Pancreas (tissue), 10 donors: ENCODE measurements around the gene FRMD6. TPM values are rescaled to one million over a fixed set of nuclear protein-coding genes. Genes with fewer than 3 reads are reported as not detected.
A peak's percentile ranks its signal among the peaks of the same experiment; 100 is the strongest.

Source experiments
- ATAC-seq, 4 donors: fragments of 200-7000 bp; cut with Tn5 transposase; one replicate each; pipeline versions ENCODE4 v1.8.0 to v1.9.1; 2020; ENCODE audit warnings: mild to moderate bottlenecking in 4 of 4, moderate library complexity in 4 of 4
- DNase-seq, 6 donors: peaks; one replicate each; pipeline ENCODE4 v3.0.0-alpha.2; 2020
- FAIRE-seq: peaks from 2 replicates; lab custom pipeline; 2012; peaks lifted over from hg19 to GRCh38; lab: Jason Lieb, UNC
- H3K27ac ChIP-seq, 4 donors: fragments of 200-600 bp; sonication (generic); 1 replicate in 3 of 4; 2 replicates in 1 of 4; pipeline versions ENCODE4 v1.5.0 to v1.8.0; 2020
- H3K27me3 ChIP-seq, 4 donors: fragments of 200-600 bp; one replicate each; pipeline ENCODE4 v1.8.0; 2021
- H3K36me3 ChIP-seq, 3 donors: fragments of 200-600 bp; sonication (generic) in 1 of 3; one replicate each; pipeline versions ENCODE4 v1.5.0 to v1.8.0; 2020 to 2021
- H3K4me1 ChIP-seq, 3 donors: fragments of 200-600 bp; one replicate each; pipeline ENCODE4 v1.8.0; 2021
- H3K4me3 ChIP-seq, 4 donors: fragments of 200-600 bp; sonication (generic) in 2 of 4; one replicate each; pipeline versions ENCODE4 v1.5.0 to v1.8.0; 2020 to 2021
- H3K9me3 ChIP-seq, 4 donors: fragments of 200-600 bp; one replicate each; pipeline ENCODE4 v1.8.0; 2021
- WGBS, 2 donors: extraction: QIAGEN DNeasy Blood & Tissue Kit; methylation state at CpG; one replicate each; pipeline ENCODE4 v1.1.7; 2013; 5-methylcytosine and 5-hydroxymethylcytosine counted together
- intact Hi-C, 3 donors: fragments of 100-400 bp; cut with DNase I; formaldehyde crosslinking; loops; one replicate each; pipeline versions ENCODE4 v1.11.1 to v1.14.2; 2022
- polyA plus RNA-seq, 2 donors: library from polyadenylated mRNA; stranded (reverse); fragments of 200-250 nt; gene quantifications; one replicate each; pipeline ENCODE4 v1.2.3, GENCODE V29; 2013
- total RNA-seq, 6 donors: library from RNA; stranded (reverse); fragmentation: NEBNext Ultra II Directional in 4 of 6; extraction: Animal tissue kit (Norgen Biotek cat#: 25700) in 4 of 6; gene quantifications; one replicate each; pipeline versions ENCODE4 v1.2.1 to v1.2.4, GENCODE V29; 2021 to 2023
- TF ChIP-seq, protein P1 (sequence below), 4 donors: fragments of 200-600 bp; sonication (generic) in 3 of 4; IDR thresholded peaks; one replicate each; pipeline versions ENCODE4 v1.5.0 to v1.8.0; 2021; ENCODE audit warnings: antibody characterized with exemption in 4 of 4
- donor health status: healthy with polysubstance abuse.
- donor health status: DM: no; HTN: no; CAD: no; lungs with moderate emphysema.
- donor health status: DM: no; HTN: no; CAD: no.
- donor health status: control.
- donor health status: control.
- donor health status: Bipolar disorder and iron deficiency.
- donor health status: DM: yes; HTN: yes; CAD: no.
- donor health status: DM: no; HTN: no; CAD: no.
- donor health status: DM: no; HTN: no; CAD: no.
- donor health status: DM: yes; HTN: yes; CAD: no.

FRMD6 gene
- total and polyA plus RNA-seq, 8 donors = 2.8 to 20.3 (median 5.2) TPM

DNA sequence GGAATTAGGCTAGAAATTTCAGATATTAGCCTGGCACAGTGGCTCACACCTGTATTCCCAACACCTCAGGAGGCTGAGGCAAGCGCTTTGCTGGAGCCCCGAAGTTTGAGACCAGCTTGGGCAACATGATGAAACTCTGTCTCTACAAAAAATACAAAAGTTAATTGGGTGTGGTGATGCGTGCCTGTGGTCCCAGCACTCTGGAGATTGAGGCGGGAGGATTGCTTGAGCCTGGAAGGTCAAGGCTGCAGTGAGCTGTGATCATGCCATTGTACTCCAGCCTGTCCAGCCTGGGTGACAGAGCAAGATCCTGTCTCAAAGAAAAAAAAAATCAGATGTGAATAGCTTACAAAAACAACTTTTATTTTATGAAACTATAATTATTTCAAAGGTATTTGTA, 15.1 kb downstream of the FRMD6 start:
- no peak overlapping the region for H3K4me3 ChIP-seq
- ATAC-seq (no peak), FAIRE-seq (no peak), DNase-seq (no peak)
- no peaks in the 10 kb centered on the region for H3K4me1 ChIP-seq
- no peaks in the 10 kb centered on the region for H3K27me3 ChIP-seq
- no peak overlapping the region for H3K27ac ChIP-seq
- no peaks in the 10 kb centered on the region for H3K36me3 ChIP-seq
- no peaks in the 10 kb centered on the region for H3K9me3 ChIP-seq
- WGBS, 2 donors = 73 to 77% methylated on average over 4 of the region's 4 CpGs
- intact Hi-C loops = no loop called here
- TF ChIP-seq, protein P1, sequence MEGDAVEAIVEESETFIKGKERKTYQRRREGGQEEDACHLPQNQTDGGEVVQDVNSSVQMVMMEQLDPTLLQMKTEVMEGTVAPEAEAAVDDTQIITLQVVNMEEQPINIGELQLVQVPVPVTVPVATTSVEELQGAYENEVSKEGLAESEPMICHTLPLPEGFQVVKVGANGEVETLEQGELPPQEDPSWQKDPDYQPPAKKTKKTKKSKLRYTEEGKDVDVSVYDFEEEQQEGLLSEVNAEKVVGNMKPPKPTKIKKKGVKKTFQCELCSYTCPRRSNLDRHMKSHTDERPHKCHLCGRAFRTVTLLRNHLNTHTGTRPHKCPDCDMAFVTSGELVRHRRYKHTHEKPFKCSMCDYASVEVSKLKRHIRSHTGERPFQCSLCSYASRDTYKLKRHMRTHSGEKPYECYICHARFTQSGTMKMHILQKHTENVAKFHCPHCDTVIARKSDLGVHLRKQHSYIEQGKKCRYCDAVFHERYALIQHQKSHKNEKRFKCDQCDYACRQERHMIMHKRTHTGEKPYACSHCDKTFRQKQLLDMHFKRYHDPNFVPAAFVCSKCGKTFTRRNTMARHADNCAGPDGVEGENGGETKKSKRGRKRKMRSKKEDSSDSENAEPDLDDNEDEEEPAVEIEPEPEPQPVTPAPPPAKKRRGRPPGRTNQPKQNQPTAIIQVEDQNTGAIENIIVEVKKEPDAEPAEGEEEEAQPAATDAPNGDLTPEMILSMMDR (IDR thresholded peaks at IDR 0.05) = no peak

DNA sequence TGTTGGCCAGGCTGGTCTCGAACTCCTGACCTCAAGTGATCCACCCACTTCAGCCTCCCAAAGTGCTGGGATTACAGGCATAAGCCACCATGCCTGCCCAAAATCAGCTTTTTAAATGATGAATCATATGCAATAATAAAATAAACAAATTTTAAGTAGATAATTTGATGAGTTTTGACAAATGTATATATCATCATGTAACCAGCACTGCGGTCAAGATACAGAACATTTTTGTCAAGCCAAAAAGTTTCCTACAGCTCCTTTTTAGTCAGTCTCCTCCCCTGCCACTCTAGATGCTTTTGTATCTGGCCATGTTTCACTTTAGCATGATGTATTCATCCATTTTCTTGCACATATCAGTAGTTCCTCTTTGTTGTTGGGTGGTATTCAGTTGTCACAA, 17.2 kb downstream of the FRMD6 start:
- TF ChIP-seq, protein P1 (IDR thresholded peaks at IDR 0.05) = no peak
- no peak for DNase-seq
- H3K4me3 ChIP-seq = no peak overlapping the region
- no peaks in the 10 kb centered on the region for H3K36me3 ChIP-seq
- no peak for ATAC-seq
- FAIRE-seq = no peak
- no peaks in the 10 kb centered on the region for H3K4me1 ChIP-seq
- H3K27me3 ChIP-seq = no peaks in the 10 kb centered on the region
- intact Hi-C loops = no loop called here
- no peaks in the 10 kb centered on the region for H3K9me3 ChIP-seq
- WGBS, 2 donors = 93 to 95% methylated on average over 2 of the region's 2 CpGs
- H3K27ac ChIP-seq = no peak overlapping the region

DNA sequence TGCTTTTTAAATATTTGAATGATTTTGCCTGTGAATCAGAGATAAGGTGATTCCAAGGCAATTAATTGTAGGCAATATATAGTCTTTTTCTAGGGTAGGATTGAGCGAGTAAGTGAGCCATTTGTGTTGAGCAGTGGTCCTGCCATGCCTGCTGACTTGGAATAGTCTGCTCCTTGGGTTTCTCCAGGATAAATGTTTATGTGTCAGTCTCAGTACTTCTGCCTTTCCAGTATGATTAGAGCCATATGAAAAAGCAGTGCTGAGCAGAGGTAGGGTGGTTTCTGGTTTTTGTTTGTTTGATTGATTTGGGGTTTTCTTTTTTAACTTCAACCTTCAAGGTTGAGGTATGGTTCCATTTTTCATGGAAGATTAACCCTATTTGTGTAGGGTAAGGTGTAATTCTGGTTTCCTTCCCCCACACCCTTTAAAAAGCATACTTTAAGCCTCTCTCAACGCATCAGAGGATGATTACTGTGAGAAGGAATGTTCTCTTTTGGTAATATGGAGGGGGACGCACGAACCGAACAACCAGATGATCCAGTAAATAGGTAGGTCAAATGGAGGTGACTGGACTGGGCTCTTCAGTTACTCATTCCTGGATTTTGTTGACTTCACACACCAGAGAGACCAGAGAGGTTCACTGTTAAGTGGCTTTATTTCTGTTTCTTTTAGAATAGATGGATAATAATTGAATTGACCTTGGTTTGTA, 22.7 kb downstream of the FRMD6 start:
- 88 to 97% methylated on average over 5 of the region's 5 CpGs for WGBS, 2 donors
- no peak overlapping the region for H3K27ac ChIP-seq
- no peak overlapping the region for H3K4me3 ChIP-seq
- intact Hi-C loops = no loop called here
- no peak for FAIRE-seq
- TF ChIP-seq, protein P1 (IDR thresholded peaks at IDR 0.05) = no peak
- no peaks in the 10 kb centered on the region for H3K27me3 ChIP-seq
- no peak for ATAC-seq
- DNase-seq = no peak
- no peaks in the 10 kb centered on the region for H3K36me3 ChIP-seq
- H3K4me1 ChIP-seq = no peaks in the 10 kb centered on the region
- H3K9me3 ChIP-seq = no peaks in the 10 kb centered on the region

DNA sequence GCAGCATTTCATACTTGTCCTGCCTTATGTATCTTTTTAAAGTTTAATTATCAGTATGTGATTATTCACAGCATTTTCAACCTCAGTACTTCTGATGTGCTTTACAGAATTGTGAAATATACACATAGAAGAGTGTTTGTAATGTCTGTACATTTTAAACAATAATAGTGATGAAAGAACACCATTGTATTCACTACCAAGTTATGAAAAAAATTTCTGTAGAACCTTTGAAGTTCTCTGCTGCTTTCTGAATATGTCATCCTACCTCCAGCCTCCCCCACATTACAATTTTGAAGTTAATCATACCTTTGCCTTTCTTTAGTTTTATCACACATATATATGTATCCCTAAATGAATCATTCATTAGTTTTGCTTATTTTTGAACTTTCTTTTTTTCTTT, 24.8 kb downstream of the FRMD6 start:
- intact Hi-C loops = no loop called here
- Histone ChIP-seq H3K4me3 (no peak overlapping the region), H3K4me1 (peaks cover 0 to under 1% (median 0%) of the 10 kb centered on the region in 3 donors), H3K27ac (no peak overlapping the region), H3K36me3 (no peaks in the 10 kb centered on the region), H3K9me3 (no peaks in the 10 kb centered on the region), H3K27me3 (no peaks in the 10 kb centered on the region)
- ATAC-seq = no peak
- TF ChIP-seq, protein P1 (IDR thresholded peaks at IDR 0.05) = no peak
- no peak for FAIRE-seq
- no peak for DNase-seq

DNA sequence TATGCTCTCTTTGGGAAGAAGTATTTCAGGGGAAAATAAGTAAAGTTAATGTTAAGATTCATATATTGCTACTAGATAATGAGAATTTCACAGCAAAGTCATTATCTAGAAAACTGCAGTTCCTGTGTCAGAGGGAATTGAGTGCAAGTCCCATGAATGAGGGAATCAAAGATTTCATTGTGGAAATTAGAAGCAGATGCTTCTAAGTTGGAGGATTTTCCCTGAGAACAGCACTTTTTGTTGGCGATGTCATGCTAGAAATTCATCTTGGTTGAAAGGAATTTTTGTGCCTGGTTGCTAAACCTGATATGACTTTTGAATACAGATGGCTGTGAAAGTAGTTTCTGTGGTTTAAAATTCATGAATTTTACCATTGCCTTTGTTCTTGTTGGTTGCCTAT, 25.6 kb downstream of the FRMD6 start:
- TF ChIP-seq, protein P1 (IDR thresholded peaks at IDR 0.05) = no peak
- FAIRE-seq (no peak), ATAC-seq (peak in 1 of 4 donors; percentile 11), DNase-seq (no peak)
- Histone ChIP-seq H3K36me3 (no peaks in the 10 kb centered on the region), H3K27ac (no peak overlapping the region), H3K9me3 (no peaks in the 10 kb centered on the region), H3K4me3 (no peak overlapping the region), H3K27me3 (no peaks in the 10 kb centered on the region), H3K4me1 (peaks cover 0 to 4% (median 0%) of the 10 kb centered on the region in 3 donors)
- intact Hi-C loops = no loop called here
- 71 to 86% methylated on average over 1 of the region's 1 CpG for WGBS, 2 donors
